GM12873 (cell line): ENCODE measurements around the gene ATPAF2.

ENCODE experiments used
- CTCF ChIP-seq: IDR thresholded peaks from 2 replicates; pipeline ENCODE4 v1.5.1; 2012; ENCODE audit warnings: low read depth, mild to moderate bottlenecking, moderate library complexity, low read length, control low read depth; ENCODE audit not compliant: insufficient read depth; ENCODE audit errors: missing control alignments

The ATPAF2 gene

GRCh38 chr17:17990282-17990681, 48.7 kb downstream of the ATPAF2 start:
- TF ChIP-seq CTCF: no peak

GRCh38 chr17:17989618-17990017, 49.4 kb downstream of the ATPAF2 start:
- no peak for TF ChIP-seq CTCF

GRCh38 chr17:17989081-17989480, 49.9 kb downstream of the ATPAF2 start:
- no peak for TF ChIP-seq CTCF

GRCh38 chr17:17988427-17988945, 50.5 kb downstream of the ATPAF2 start:
- TF ChIP-seq CTCF: no peak

- no peak for TF ChIP-seq CTCF
Observed at GRCh38 chr17:17987901-17988300, 51.1 kb downstream of the ATPAF2 start.

GRCh38 chr17:17987187-17987896, 51.6 kb downstream of the ATPAF2 start:
- no peak for TF ChIP-seq CTCF

GRCh38 chr17:17985555-17985954, 53.4 kb downstream of the ATPAF2 start:
- TF ChIP-seq CTCF: peak; percentile 58
